ENCODE measurements around the gene PKP2.

Gene PKP2

GRCh38 chr12:32804301-32804700 lies 92.3 kb downstream of the PKP2 start:
- no peak for DNase-seq

- DNase-seq = no peak
These were observed 95.2 kb downstream of the PKP2 start for GRCh38 chr12:32801269-32801980.

- no peak for DNase-seq
These were observed 102.3 kb downstream of the PKP2 start for GRCh38 chr12:32794281-32794680.

- no peak for DNase-seq
These were observed 106.7 kb downstream of the PKP2 start for GRCh38 chr12:32789916-32790315.

GRCh38 chr12:32789446-32789845 lies 107.1 kb downstream of the PKP2 start:
- no peak for DNase-seq

- no peak for DNase-seq
These were observed 108.2 kb downstream of the PKP2 start for GRCh38 chr12:32788405-32788804.

- no peak for DNase-seq
These were observed 111.0 kb downstream of the PKP2 start for GRCh38 chr12:32785557-32785956.

GRCh38 chr12:32783029-32783428 lies 113.5 kb downstream of the PKP2 start:
- no peak for DNase-seq

GRCh38 chr12:32780071-32780470 lies 116.5 kb downstream of the PKP2 start:
- DNase-seq = no peak

GRCh38 chr12:32777691-32778175 lies 118.8 kb downstream of the PKP2 start:
- DNase-seq = no peak

- no peak for DNase-seq
These were observed 119.4 kb downstream of the PKP2 start for GRCh38 chr12:32777159-32777558.

GRCh38 chr12:32776258-32776657 lies 120.3 kb downstream of the PKP2 start:
- DNase-seq = no peak

- DNase-seq = no peak
These were observed 122.9 kb downstream of the PKP2 start for GRCh38 chr12:32773691-32774090.

- DNase-seq = no peak
These were observed 126.4 kb downstream of the PKP2 start for GRCh38 chr12:32770141-32770540.

- no peak for DNase-seq
These were observed 128.1 kb downstream of the PKP2 start for GRCh38 chr12:32768518-32768917.

- DNase-seq = no peak
These were observed 130.7 kb downstream of the PKP2 start for GRCh38 chr12:32765906-32766305.

- DNase-seq = no peak
These were observed 134.9 kb downstream of the PKP2 start for GRCh38 chr12:32761716-32762115.

GRCh38 chr12:32757157-32757556 lies 139.4 kb downstream of the PKP2 start:
- DNase-seq = no peak

GRCh38 chr12:32756476-32757066 lies 140.0 kb downstream of the PKP2 start:
- DNase-seq = no peak

GRCh38 chr12:32755654-32756475 lies 140.7 kb downstream of the PKP2 start, which contains the start of gene YARS2:
YARS2 (minus strand) TSS chr12:32755897; CDS start chr12:32755874, 23 bp downstream.
- DNase-seq = peak; percentile 30

GRCh38 chr12:32755051-32755653 lies 141.4 kb downstream of the PKP2 start:
- peak; percentile 21 for DNase-seq

- no peak for DNase-seq
These were observed 142.5 kb downstream of the PKP2 start for GRCh38 chr12:32754111-32754510.

GRCh38 chr12:32753605-32754004 lies 143.0 kb downstream of the PKP2 start:
- DNase-seq = no peak

Data from 8988T (cell line).